DOHH2 (cell line): ENCODE data around the gene DCT.
"Not testable (repeated sequence)": the region's sequence is repeated elsewhere in the genome, so short reads cannot be mapped to it uniquely, and the experiment has no call there.

Source experiments
- H3F3A ChIP-seq: fragments of 200-600 bp; sonication (generic), shearing (Covaris generic); 2 replicates; pipeline ENCODE4 v1.6.0; 2016; ENCODE audit warnings: antibody characterized with exemption, mild to moderate bottlenecking; ENCODE audit not compliant: control insufficient read depth, insufficient read depth
- H3K27ac ChIP-seq: fragments of 200-600 bp; sonication (generic); 2 replicates; pipeline ENCODE4 v1.5.1; 2014; ENCODE audit warnings: low read depth, mild to moderate bottlenecking, low read length, moderate library complexity
- H3K27me3 ChIP-seq: fragments of 200-600 bp; sonication (generic); 2 replicates; pipeline ENCODE4 v1.6.1; 2014; ENCODE audit warnings: mild to moderate bottlenecking, low read length, mixed read lengths; ENCODE audit not compliant: control insufficient read depth
- H3K36me3 ChIP-seq: fragments of 200-600 bp; sonication (generic); 2 replicates; pipeline ENCODE4 v1.6.1; 2014; ENCODE audit warnings: mild to moderate bottlenecking, low read length, moderate library complexity, mixed read lengths; ENCODE audit not compliant: control insufficient read depth
- H3K4me1 ChIP-seq: fragments of 200-600 bp; sonication (generic); 2 replicates; pipeline ENCODE4 v1.6.1; 2014; ENCODE audit warnings: mild to moderate bottlenecking, low read length, mixed read lengths; ENCODE audit not compliant: control insufficient read depth
- H3K4me2 ChIP-seq: fragments of 200-600 bp; sonication (generic); 2 replicates; pipeline ENCODE4 v1.6.0; 2014; ENCODE audit warnings: mild to moderate bottlenecking, low read length, moderate library complexity
- H3K4me3 ChIP-seq: fragments of 200-600 bp; sonication (generic); 2 replicates; pipeline ENCODE4 v1.5.1; 2014; ENCODE audit warnings: mild to moderate bottlenecking, low read length, mixed read lengths
- H3K79me2 ChIP-seq: fragments of 200-600 bp; sonication (generic); 2 replicates; pipeline ENCODE4 v1.6.1; 2014; ENCODE audit warnings: mild to moderate bottlenecking, low read length, mixed read lengths; ENCODE audit not compliant: control insufficient read depth
- H3K9me2 ChIP-seq: fragments of 200-600 bp; sonication (generic); replicated peaks from 2 replicates; pipeline ENCODE4 v1.6.1; 2014; ENCODE audit warnings: mild to moderate bottlenecking, low read length, mixed read lengths; ENCODE audit not compliant: control insufficient read depth
- H3K9me3 ChIP-seq: fragments of 200-600 bp; sonication (generic); 2 replicates; pipeline ENCODE4 v1.6.1; 2014; ENCODE audit warnings: antibody characterized with exemption, low read length, mixed read lengths; ENCODE audit not compliant: control insufficient read depth, insufficient read depth
- H4K20me1 ChIP-seq: fragments of 200-600 bp; sonication (generic); 2 replicates; pipeline ENCODE4 v1.6.0; 2014; ENCODE audit warnings: low read depth, mild to moderate bottlenecking, antibody characterized with exemption, low read length, moderate library complexity; ENCODE audit not compliant: control insufficient read depth, insufficient read depth
- CTCF ChIP-seq: fragments of 200-600 bp; sonication (generic); IDR thresholded peaks from one replicate; pipeline ENCODE4 v1.5.1; 2014; ENCODE audit warnings: antibody characterized with exemption, mild to moderate bottlenecking, low read depth, low read length; ENCODE audit not compliant: poor library complexity, severe bottlenecking
- EZH2phosphoT487 ChIP-seq: fragments of 200-600 bp; sonication (generic); IDR thresholded peaks from 2 replicates; pipeline ENCODE4 v1.6.1; 2017; ENCODE audit warnings: borderline replicate concordance, mild to moderate bottlenecking, antibody characterized with exemption, low read length, moderate library complexity, mixed read lengths

The DCT gene

GRCh38 chr13:94513026-94513425 lies 33.5 kb upstream of the DCT start:
- TF ChIP-seq CTCF (no peak), EZH2phosphoT487 (no peak)
- Histone ChIP-seq H3K79me2 (no peaks in the 10 kb centered on the region), H3K27ac (no peak overlapping the region)

DNA sequence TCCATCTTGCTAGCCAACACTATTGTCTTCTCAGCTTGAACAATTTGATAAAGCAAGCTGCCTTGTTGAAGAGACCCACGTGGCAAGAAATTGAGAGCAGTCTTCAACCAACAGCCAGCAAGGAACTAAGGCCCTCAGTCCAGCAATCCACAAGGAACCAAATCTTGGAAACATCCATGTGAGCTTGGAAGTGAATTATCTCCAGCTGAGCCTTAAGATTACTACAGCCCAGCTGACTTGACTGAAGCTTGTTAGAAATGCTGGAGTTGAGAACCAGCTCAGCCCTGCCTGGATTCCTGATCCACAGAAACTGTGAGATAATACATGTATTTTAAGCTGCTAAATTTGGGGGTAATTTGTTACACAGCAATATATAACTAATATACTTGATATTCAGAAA lies 26.2 kb upstream of the DCT start:
- H3K79me2 ChIP-seq, result no peaks in the 10 kb centered on the region
- H3K4me3 ChIP-seq, result no peak overlapping the region
- no peaks in the 10 kb centered on the region for H3K27me3 ChIP-seq
- no peaks in the 10 kb centered on the region for H3K9me3 ChIP-seq
- H3F3A ChIP-seq, result no peaks in the 10 kb centered on the region
- H3K27ac ChIP-seq, result no peak overlapping the region
- H4K20me1 ChIP-seq, result no peaks in the 10 kb centered on the region
- no peak overlapping the region for H3K4me2 ChIP-seq
- no peaks in the 10 kb centered on the region for H3K4me1 ChIP-seq
- no peak for TF ChIP-seq EZH2phosphoT487
- TF ChIP-seq CTCF, result no peak
- no peaks in the 10 kb centered on the region for H3K9me2 ChIP-seq
- H3K36me3 ChIP-seq, result no peaks in the 10 kb centered on the region

More at GRCh38 chr13:94513026-94513425, 33.5 kb upstream of the DCT start:
- no peaks in the 10 kb centered on the region for H3F3A ChIP-seq
- no peaks in the 10 kb centered on the region for H3K4me1 ChIP-seq
- H3K27me3 ChIP-seq, result no peaks in the 10 kb centered on the region
- H3K9me3 ChIP-seq, result no peaks in the 10 kb centered on the region
- no peaks in the 10 kb centered on the region for H4K20me1 ChIP-seq
- H3K4me2 ChIP-seq, result no peak overlapping the region
- no peaks in the 10 kb centered on the region for H3K9me2 ChIP-seq
- no peaks in the 10 kb centered on the region for H3K36me3 ChIP-seq
- no peak overlapping the region for H3K4me3 ChIP-seq

DNA sequence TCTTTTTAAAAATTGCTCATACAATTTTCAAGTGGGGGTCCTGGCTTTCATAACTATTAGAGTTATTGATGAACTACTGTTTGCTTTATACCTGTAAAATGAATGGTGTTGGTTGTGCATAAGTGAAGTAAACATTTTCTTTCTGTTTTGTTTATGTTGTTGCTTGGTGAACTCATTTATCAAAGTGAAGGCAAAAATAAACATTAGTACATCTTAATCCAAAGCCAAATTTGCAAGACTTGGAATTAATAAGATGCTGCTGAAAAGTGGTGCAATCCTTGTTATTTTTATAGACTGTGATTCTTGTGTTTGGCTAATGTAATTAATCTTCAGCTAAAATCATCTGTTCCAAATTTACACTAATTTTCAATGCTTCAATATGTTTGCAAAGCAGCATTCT lies 24.4 kb upstream of the DCT start:
- Histone ChIP-seq H3K9me3 (no peaks in the 10 kb centered on the region), H3K4me3 (no peak overlapping the region), H3K4me1 (no peaks in the 10 kb centered on the region), H3K4me2 (no peak overlapping the region), H3K9me2 (no peaks in the 10 kb centered on the region), H3K27ac (no peak overlapping the region), H3K27me3 (no peaks in the 10 kb centered on the region), H4K20me1 (no peaks in the 10 kb centered on the region), H3F3A (no peaks in the 10 kb centered on the region), H3K79me2 (no peaks in the 10 kb centered on the region), H3K36me3 (no peaks in the 10 kb centered on the region)
- TF ChIP-seq EZH2phosphoT487 (no peak), CTCF (no peak)

GRCh38 chr13:94498831-94499230 lies 19.3 kb upstream of the DCT start:
- H3K9me2 ChIP-seq, H4K20me1 ChIP-seq, H3K4me1 ChIP-seq, H3F3A ChIP-seq, H3K4me3 ChIP-seq, H3K4me2 ChIP-seq, H3K9me3 ChIP-seq, H3K36me3 ChIP-seq, H3K27me3 ChIP-seq, H3K27ac ChIP-seq, H3K79me2 ChIP-seq: not testable (repeated sequence)
